A673 (cell line): ENCODE data around the gene LRPPRC. TPM values are rescaled to one million over a fixed set of nuclear protein-coding genes. Genes with fewer than 3 reads are reported as not detected.
A peak's percentile ranks its signal among the peaks of the same experiment; 100 is the strongest.

Source experiments
- BruUV-seq: library from RNA; stranded (reverse); fragments of 400-500 nt; replicated peaks from 2 replicates; lab custom pipeline; 2021; lab: Mats Ljungman, UMichigan
- CTCF ChIA-PET: fragments of 300-600 bp; sonication (Branson Sonifier 250); formaldehyde crosslinking; loops from one replicate; lab custom pipeline; 2022; ENCODE audit warnings: antibody characterized with exemption; lab: Charles Lee
- POLR2A ChIA-PET: fragments of 300-600 bp; sonication (Branson Sonifier 250); formaldehyde crosslinking; loops from one replicate; lab custom pipeline; 2022; ENCODE audit warnings: antibody characterized with exemption; ENCODE audit not compliant: low non-redundant PET; lab: Charles Lee
- DNase-seq: peaks from one replicate; pipeline ENCODE4 v3.0.0-alpha.2; 2015; ENCODE audit warnings: low spot score
- H3K27ac ChIP-seq: fragments of 200-600 bp; sonication (generic); 2 replicates; pipeline ENCODE4 v1.5.1; 2016; ENCODE audit warnings: mixed run types, low read depth, mild to moderate bottlenecking, mixed read lengths, antibody characterized with exemption, low read length; ENCODE audit not compliant: poor library complexity, severe bottlenecking
- H3K27me3 ChIP-seq: fragments of 200-600 bp; sonication (generic); replicated peaks from 2 replicates; pipeline ENCODE4 v1.6.1; 2017; ENCODE audit warnings: mixed run types, low read depth, mild to moderate bottlenecking, mixed read lengths, antibody characterized with exemption, low read length; ENCODE audit not compliant: insufficient read depth, poor library complexity
- H3K36me3 ChIP-seq: fragments of 200-600 bp; sonication (generic); 2 replicates; pipeline ENCODE4 v1.6.1; 2016; ENCODE audit warnings: mixed run types, mild to moderate bottlenecking, mixed read lengths, antibody characterized with exemption, low read length; ENCODE audit not compliant: insufficient read depth, poor library complexity, severe bottlenecking
- H3K4me1 ChIP-seq: fragments of 200-600 bp; sonication (generic); 2 replicates; pipeline ENCODE4 v1.6.1; 2017; ENCODE audit warnings: mixed run types, mild to moderate bottlenecking, mixed read lengths, antibody characterized with exemption, low read length; ENCODE audit not compliant: insufficient read depth, poor library complexity, severe bottlenecking
- H3K4me3 ChIP-seq: fragments of 200-600 bp; sonication (generic); 2 replicates; pipeline ENCODE4 v1.5.1; 2016; ENCODE audit warnings: low read depth, mixed run types, mild to moderate bottlenecking, mixed read lengths, low read length; ENCODE audit not compliant: poor library complexity, severe bottlenecking
- H3K9me3 ChIP-seq: fragments of 200-600 bp; sonication (generic); 2 replicates; pipeline ENCODE4 v1.6.1; 2016; ENCODE audit warnings: mixed run types, low read depth, mild to moderate bottlenecking, mixed read lengths, antibody characterized with exemption, low read length; ENCODE audit not compliant: poor library complexity, severe bottlenecking
- EZH2 ChIP-seq: fragments of 200-600 bp; sonication (generic); IDR thresholded peaks from 2 replicates; pipeline ENCODE4 v1.6.1; 2017; ENCODE audit warnings: borderline replicate concordance, low read depth, mild to moderate bottlenecking, mixed read lengths, antibody characterized with exemption, low read length; ENCODE audit not compliant: poor library complexity, severe bottlenecking
- intact Hi-C: fragments of 100-400 bp; cut with micrococcal nuclease; formaldehyde crosslinking; loops from one replicate; pipeline ENCODE4 v1.10.0; 2022; ENCODE audit not compliant: unreplicated experiment
- total RNA-seq: library from RNA; stranded (reverse); gene quantifications from 2 replicates; pipeline ENCODE4 v1.2.3, GENCODE V29; 2021
- TF ChIP-seq, protein P1 (sequence below): fragments of 300-800, 200-600 bp; sonication (generic); conservative IDR thresholded peaks from 2 replicates; pipeline ENCODE4 v1.5.1; 2017; ENCODE audit warnings: low read depth, mild to moderate bottlenecking, antibody characterized with exemption, low read length, moderate library complexity, mixed read lengths

LRPPRC gene
- total RNA-seq, 1 experiment from 2014 or later, result 144 TPM

DNA sequence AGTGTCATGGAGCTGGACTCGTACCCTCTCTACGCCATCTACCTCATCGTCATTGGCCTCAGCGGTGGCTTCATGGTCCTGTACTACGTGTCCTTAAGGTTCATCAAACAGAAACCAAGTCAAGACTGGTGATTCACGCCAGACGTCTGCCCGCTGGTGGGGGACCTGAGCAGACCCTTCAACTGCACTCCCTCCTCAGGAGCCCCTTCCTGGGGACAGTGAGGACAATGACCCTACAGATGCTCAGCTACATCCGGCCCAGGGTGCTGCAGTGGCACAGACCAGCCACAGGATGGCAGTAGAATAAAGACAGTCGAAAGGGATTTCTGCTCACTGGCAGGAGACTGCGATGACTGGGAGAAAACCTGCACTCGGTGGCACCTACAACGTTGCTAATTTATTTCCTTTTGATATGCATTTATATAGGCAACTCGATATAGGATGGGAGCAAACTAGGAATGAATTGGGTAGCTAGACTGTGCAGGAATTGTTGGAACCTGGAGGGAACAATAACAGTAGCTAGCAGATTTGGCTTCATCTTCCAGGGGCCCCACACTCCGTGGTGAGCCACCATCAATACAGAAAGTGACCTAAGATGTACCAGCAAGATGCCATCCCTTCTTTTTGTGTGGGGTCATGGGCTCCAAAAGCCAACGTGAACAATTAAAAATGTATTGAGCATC lies 117.9 kb downstream of the LRPPRC start:
- TF ChIP-seq EZH2, result no peak
- TF ChIP-seq, protein P1, sequence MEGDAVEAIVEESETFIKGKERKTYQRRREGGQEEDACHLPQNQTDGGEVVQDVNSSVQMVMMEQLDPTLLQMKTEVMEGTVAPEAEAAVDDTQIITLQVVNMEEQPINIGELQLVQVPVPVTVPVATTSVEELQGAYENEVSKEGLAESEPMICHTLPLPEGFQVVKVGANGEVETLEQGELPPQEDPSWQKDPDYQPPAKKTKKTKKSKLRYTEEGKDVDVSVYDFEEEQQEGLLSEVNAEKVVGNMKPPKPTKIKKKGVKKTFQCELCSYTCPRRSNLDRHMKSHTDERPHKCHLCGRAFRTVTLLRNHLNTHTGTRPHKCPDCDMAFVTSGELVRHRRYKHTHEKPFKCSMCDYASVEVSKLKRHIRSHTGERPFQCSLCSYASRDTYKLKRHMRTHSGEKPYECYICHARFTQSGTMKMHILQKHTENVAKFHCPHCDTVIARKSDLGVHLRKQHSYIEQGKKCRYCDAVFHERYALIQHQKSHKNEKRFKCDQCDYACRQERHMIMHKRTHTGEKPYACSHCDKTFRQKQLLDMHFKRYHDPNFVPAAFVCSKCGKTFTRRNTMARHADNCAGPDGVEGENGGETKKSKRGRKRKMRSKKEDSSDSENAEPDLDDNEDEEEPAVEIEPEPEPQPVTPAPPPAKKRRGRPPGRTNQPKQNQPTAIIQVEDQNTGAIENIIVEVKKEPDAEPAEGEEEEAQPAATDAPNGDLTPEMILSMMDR, result peak; percentile 98
- H3K27ac ChIP-seq, result no peak overlapping the region
- no peaks in the 10 kb centered on the region for H3K9me3 ChIP-seq
- H3K27me3 ChIP-seq, result no peaks in the 10 kb centered on the region
- CTCF ChIA-PET, result interaction anchor here (0.6 to 1.0 kb wide), 2 partner anchors 273 to 414 kb away, joined by 3 read pairs; no protein-coding TSS in a partner anchor
- BruUV-seq, result no TSS peak
- POLR2A ChIA-PET, result no interaction called here
- no peak overlapping the region for H3K4me3 ChIP-seq
- intact Hi-C loops, result loop anchor here (2.0 to 10.0 kb wide), 3 partner anchors 265 to 1077 kb away; no protein-coding TSS in a partner anchor
- DNase-seq, result peak; percentile 74
- no peaks in the 10 kb centered on the region for H3K36me3 ChIP-seq
- peaks cover 4% of the 10 kb centered on the region for H3K4me1 ChIP-seq

DNA sequence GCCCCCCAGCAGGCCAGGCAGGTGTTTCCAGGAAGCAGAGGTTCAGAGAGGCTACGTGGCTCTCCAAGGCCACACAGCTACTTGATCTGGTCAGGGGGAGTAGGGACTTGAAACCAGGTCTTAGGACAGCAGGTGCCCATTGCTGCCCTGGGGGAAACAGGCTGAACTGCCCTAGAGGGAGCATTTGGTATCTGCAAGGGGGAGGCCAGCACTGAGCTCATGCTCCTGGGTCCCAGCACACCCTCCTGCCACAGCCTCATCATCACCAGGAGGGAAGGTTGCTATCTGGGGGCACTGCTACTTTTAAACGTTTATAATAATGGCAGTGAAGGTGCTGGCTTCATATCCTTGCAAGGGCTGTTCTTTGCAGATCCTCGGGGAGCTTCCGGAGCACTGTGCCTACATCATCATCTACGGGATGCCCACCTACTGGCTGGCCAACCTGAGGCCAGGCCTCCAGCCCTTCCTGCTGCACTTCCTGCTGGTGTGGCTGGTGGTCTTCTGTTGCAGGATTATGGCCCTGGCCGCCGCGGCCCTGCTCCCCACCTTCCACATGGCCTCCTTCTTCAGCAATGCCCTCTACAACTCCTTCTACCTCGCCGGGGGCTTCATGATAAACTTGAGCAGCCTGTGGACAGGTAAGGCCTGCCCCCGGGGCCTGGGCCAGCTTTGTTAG lies 120.9 kb downstream of the LRPPRC start:
- Histone ChIP-seq H3K9me3 (no peaks in the 10 kb centered on the region), H3K27ac (no peak overlapping the region), H3K27me3 (peaks cover 25% of the 10 kb centered on the region), H3K36me3 (no peaks in the 10 kb centered on the region), H3K4me3 (no peak overlapping the region), H3K4me1 (peaks cover 4% of the 10 kb centered on the region)
- ChIA-PET POLR2A (no interaction called here), CTCF (no interaction called here)
- BruUV-seq, result no TSS peak
- TF ChIP-seq, protein P1, result no peak
- no peak for TF ChIP-seq EZH2
- DNase-seq, result no peak
- intact Hi-C loops, result loop anchor here (5.0 to 10.0 kb wide), 3 partner anchors 417 to 1080 kb away; no protein-coding TSS in a partner anchor

DNA sequence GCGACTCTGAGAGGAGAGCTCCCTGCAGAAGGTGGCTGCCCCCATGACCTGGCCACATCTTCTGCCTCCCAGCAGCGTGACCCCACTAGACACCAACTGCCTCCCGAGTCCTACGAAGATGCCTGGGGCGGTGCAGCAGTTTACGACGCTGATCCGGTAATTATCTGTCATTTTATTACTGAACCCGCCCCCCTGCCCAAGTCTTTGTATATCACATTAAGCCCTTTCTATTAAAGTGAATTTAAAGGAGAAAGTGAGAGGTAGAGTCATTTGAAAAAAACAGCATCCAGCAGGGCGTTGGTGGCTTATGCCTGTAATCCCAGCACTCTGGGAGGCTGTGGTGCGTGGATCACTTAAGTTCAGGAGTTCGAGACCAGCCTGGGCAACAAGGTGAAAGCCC lies 123.6 kb downstream of the LRPPRC start:
- intact Hi-C loops, result loop anchor here (5.0 to 10.0 kb wide), 3 partner anchors 420 to 1083 kb away; no protein-coding TSS in a partner anchor

More for the DNA sequence above, 123.6 kb downstream of the LRPPRC start:
- Histone ChIP-seq H3K27me3 (peaks cover 43% of the 10 kb centered on the region), H3K4me1 (no peaks in the 10 kb centered on the region), H3K4me3 (no peak overlapping the region), H3K9me3 (no peaks in the 10 kb centered on the region), H3K36me3 (no peaks in the 10 kb centered on the region), H3K27ac (no peak overlapping the region)
- POLR2A ChIA-PET, result no interaction called here
- BruUV-seq, result no TSS peak
- TF ChIP-seq EZH2, result no peak
- TF ChIP-seq, protein P1, result no peak
- DNase-seq, result peak; percentile 29
- CTCF ChIA-PET, result no interaction called here
